ENCODE results near the gene METTL8. TPM values are rescaled to one million over a fixed set of nuclear protein-coding genes. Genes with fewer than 3 reads are reported as not detected.

The METTL8 gene, protein sequence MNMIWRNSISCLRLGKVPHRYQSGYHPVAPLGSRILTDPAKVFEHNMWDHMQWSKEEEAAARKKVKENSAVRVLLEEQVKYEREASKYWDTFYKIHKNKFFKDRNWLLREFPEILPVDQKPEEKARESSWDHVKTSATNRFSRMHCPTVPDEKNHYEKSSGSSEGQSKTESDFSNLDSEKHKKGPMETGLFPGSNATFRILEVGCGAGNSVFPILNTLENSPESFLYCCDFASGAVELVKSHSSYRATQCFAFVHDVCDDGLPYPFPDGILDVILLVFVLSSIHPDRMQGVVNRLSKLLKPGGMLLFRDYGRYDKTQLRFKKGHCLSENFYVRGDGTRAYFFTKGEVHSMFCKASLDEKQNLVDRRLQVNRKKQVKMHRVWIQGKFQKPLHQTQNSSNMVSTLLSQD
- total RNA-seq (2014; rRNA removed; shearing (Covaris generic)), result 34.3 and 36.1 TPM in 2 replicates
- polyA plus RNA-seq (2015; cell fraction: cytosol; rRNA removed), result 32.3 and 37.7 TPM in 2 replicates
- polyA plus RNA-seq (2015; cell fraction: nucleus; rRNA removed), result 18.4 and 22.3 TPM in 2 replicates

DNA sequence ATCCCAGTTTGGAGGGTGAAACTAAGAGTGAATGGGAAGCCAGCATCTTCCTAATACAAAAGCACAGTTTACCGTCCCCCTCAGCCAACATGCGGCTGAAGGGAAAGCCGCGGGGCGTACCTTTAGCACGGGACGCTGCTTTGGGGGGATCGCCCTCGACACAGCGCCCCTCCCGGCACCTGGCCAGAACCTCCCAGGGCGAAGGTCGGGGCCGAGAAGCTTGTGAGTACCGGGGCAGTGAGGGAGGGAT, at the start of gene METTL8:
Gene METTL8 (minus strand): TSS at position 228 of the 250 bp plus-strand sequence. CDS start 41,805 bp downstream, outside the sequence.
- no peak for DNase-seq (ENCODE audit: low read depth)

DNA sequence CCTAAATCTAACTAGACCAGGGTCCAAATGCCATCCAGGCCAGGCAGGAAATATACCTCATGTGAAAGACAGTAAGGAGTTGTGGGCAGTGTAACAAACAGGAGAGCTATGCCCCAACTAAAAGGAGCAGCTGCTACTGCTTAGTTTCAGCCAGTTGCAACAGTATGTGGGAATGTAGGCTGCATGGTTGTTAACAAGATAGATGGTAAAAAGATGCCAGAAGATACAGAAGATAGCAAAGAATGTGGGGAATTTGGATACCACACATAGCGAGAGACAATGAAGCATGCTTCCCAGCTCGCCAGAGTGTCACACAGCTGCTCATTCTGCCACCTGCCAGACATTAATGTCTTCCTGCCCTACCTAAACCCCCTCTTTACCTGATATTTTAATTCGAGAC, 49.1 kb upstream of the METTL8 start:
- no peak for DNase-seq (ENCODE audit: low read depth)

DNA sequence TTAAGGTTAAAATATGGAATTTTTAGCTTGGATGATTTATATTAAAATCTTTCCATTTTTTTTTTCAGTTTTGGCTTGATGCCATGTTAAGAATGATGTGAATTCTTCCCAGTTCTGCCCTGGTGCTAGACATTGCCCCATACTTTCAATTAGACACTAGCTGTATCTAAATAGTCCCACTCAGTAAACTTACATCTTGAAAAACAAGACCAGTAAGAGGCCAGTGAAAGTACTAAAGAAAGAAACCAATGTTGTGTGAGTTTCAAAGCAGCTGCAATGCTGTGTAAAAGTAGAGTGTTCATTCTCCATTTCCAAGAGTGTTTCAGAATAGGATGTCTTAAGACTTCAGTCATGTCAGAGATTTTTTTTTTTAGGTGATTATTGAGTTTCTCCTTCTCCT, 48.5 kb upstream of the METTL8 start:
- no peak for DNase-seq (ENCODE audit: low read depth)

DNA sequence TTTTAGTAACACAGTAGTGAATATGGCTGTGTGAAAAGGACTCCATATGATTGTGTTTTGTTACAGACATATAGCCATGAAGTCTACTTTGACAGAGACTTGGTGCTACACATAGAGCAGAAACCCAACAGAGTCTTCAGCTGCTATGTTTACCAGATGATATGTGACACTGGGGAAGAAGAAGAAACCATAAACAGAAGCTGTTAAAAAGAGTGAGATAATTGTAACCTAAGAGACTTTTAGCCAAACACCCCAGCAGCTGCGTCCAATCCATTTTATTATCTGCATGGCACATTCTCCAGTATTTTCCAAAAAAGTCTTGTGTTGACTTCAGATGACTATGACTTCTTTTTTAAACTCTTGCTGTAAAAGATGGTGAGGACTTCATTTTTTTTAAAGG, 47.1 kb upstream of the METTL8 start:
- no peak for DNase-seq (ENCODE audit: low read depth)

DNA sequence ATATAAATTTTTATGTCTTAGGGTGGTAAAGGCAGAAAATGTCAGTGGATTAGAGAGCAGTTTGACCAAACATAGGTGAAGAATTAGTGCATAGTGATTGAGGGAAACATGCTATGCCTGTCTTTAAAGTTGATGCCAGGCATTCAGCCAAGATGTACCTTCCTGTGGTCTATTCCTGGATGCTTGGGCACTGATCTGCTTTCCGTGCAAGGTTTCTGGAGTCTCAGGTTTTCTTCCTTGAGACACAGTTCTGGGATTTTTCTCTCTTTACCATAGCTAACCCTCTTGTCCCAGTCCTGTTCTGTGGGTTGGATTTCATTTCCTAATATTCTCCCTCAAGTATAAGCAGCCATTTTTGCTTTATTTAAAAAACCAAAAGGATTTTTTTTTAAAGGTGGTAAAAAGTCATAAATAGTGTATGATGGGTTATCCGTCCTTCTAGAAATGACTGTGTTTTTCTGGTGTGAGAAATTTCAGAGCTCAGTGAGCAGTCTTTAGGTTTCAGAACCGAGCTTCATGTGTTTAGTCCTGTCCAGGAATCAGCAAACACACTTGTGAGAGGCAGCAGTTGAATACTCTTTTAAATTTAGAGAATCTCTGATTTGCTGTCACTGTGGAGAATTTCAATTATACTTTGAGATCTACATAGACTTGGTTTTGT, 45.5 kb upstream of the METTL8 start:
- DNase-seq (ENCODE audit: low read depth), result peak; percentile 63

DNA sequence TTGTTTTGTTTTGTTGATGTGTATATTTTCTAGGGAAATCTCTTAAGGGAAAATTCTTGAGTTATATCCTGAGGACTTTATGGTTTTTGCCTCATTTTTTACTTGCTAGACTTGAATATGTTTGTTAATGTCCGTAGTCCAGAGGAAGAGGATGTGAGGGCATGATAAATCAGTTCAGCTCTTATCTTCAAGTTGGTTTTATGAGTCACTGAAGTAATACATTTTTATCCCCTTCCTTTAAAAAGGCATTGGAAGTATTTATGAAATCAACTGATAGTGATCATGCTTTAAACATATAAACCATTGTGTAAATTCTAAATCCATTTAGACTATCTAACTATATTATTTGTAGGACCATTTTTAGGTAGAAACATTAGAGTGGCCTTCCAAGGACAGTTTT, 44.6 kb upstream of the METTL8 start:
- DNase-seq (ENCODE audit: low read depth), result peak; percentile 49

DNA sequence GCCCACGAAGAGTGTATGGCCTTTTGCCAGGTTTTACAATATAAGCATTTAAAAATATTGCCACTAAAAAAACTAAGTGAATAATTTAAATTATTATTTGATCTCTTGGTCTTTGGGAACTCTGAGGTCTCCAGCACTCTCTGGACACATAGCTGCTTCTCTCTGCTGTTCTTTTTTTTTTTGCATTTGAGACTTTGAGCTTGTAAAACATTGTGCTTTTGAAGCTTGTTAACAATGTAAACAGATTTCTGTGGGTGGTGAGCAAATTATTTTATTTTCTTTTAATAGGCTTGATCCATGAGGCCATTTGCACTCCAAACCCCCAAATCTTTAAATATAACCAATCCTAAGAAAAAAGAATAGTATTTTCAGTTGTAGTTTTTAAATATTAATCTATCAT, 42.2 kb upstream of the METTL8 start:
- no peak for DNase-seq (ENCODE audit: low read depth)

DNA sequence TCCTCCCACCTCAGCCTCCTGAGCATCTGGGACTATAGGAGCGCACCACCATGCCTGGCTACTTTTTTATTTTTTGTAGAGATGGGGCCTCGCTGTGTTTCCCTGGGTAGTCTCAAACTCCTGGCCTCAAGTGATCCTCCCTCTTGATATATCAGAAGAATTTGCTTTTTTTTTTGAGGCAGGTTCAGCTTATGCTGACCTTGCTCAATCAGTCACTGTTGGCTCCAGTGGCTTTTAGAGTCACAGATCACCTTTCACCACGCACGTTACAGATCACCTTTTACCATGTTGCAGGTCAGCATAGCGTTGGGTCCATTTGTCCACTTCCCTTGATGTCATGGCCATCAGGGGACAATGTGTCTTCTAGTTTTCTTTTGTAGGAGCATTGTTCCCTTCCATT, 36.3 kb upstream of the METTL8 start:
- DNase-seq (ENCODE audit: low read depth), result no peak

DNA sequence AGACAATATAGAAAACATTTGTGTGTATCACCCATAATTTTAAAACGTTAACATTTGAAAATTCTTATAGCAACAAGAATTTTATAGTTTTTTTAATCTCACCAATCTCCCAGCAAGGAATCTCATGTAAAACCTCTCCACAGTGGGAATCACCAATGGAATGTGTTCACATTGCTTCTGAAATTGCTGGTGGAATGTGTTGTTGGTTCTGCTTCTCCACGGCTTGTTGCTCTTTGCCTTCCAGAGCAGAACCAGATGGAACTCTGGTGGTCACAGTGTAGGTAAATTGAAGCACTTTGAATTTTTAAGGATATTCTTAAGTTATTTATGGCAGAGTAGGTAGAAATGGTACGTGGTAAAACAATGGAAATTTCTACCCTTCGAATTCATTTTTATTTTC, 35.4 kb upstream of the METTL8 start:
- no peak for DNase-seq (ENCODE audit: low read depth)

DNA sequence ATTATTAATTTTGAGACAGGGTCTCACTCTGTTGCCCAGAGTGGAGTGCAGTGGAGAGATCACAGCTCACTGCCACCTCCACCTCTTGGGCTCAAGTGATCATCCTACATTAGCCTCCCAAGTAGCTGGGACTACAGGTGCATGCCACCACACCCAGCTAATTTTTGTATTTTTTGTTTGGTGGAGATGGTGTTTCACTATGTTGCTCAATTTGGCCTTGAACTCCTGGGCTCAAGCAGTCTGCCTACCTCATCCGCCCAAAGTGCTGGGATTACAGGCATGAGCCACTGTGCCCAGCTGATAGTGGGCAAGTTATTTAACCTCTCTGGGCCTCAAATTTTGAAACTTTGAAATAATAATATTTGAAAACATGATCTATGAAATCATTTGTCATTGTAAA, 26.7 kb upstream of the METTL8 start:
- no peak for DNase-seq (ENCODE audit: low read depth)

DNA sequence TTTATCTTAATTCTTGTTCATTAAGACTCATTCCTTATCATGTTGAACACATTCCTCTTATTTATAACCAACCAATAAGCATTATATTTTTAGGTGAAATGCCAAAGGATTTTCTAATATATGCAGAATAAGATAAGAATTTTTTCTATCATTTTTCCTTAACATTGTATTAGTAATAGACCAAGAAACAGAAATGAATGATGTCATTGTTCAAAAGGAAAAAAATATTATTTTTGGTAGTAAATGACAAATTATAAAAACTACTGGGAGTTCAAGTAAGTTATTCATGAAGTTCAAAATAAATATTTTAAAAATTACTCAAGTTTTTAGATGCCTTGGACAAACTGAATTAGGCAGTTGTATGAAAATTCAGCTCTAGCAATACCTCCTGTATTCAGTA, 25.7 kb upstream of the METTL8 start:
- no peak for DNase-seq (ENCODE audit: low read depth)

DNA sequence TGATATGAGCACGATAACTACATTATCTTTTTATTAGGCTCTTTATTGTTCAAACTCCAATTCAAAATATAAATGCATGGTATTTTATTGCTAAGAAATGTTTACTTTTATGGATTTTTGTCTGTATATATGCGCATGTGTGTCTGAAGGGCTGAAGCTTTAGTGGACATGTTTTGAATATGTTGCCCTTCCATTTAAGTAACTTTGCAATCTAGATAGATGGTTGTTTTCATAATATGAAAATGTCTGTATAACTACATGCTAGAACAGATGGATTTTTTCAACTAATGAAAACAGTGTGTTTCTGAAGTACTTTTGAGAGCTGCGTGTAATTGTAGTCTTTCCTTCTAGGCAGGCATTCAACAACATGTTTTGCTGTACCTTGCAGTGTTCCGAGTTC, 19.0 kb upstream of the METTL8 start:
- no peak for DNase-seq (ENCODE audit: low read depth)

DNA sequence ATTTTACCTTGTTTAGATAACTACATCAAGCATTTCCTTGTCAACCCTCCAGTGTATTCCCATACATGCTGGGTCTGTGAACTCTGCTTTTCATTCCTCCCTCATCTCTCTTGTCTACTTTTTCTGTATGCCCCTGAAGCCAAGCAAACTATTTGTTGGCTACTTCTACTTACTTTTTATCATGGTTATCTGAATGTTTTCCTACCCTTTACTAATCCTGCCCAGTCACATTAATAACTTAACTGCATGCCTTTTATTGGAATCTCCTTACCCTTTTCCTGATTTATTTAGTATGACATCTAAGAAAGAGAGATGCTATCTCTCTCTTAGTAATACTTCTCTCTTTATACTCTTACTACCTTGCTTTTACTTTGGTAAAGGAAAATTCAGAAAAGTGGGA, 17.3 kb upstream of the METTL8 start:
- DNase-seq (ENCODE audit: low read depth), result no peak

DNA sequence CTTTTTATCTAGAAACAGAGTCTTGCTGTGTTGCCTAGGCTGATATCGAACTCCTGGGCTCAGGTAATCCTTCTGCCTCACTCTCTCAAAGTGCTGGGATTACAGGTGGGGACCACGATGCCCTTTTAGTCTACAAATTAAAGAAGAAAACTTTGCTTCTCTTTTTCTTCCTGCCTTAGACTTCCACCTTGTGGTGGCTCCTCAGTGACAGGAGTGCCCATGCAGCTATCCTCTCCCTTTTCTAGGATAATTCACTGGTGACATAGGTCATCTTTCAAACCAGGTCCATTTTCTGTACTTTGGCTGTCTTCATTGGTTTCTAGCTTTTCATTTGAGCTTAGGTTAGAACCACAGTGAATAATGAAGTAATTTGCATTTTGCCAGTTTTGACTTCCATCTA, 13.9 kb upstream of the METTL8 start:
- no peak for DNase-seq (ENCODE audit: low read depth)

DNA sequence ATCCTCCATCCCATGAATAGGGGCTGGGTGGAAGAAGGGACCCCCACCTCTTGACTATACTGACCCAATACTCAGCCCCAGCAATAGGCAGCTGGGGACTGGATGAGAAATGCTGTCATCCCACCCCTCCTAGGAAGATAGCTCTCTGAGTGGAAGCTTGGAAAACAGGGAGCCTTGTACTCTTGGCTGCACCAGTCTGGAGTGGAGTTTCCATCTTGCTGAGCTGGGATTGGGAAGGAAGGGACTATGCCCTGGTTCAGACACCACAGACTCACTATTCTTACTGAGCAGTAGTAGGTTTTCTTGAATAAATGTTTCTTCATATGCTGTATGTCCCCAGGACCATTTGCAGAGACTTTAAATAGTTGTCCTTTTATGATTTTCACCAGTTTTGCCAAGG, 7.7 kb upstream of the METTL8 start:
- no peak for DNase-seq (ENCODE audit: low read depth)

DNA sequence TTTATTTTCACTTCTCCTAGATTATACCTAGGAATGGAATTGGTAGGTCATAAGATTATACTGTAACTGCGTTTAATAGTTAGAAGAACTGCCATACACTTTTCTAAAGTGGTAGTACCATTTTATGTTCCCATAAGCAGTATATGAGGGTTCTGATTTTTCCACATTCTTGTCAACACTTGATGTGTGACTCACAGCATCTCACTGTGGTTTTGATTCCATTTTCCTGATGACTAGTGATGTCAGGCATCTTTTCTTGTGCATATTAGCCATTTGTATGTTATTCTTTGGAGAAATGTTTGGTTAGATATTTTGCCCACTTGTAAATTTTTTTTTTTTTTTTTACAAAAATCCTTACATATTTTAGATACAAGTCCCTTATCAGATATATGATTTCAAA, 2.5 kb upstream of the METTL8 start:
- DNase-seq (ENCODE audit: low read depth), result peak; percentile 87

DNA sequence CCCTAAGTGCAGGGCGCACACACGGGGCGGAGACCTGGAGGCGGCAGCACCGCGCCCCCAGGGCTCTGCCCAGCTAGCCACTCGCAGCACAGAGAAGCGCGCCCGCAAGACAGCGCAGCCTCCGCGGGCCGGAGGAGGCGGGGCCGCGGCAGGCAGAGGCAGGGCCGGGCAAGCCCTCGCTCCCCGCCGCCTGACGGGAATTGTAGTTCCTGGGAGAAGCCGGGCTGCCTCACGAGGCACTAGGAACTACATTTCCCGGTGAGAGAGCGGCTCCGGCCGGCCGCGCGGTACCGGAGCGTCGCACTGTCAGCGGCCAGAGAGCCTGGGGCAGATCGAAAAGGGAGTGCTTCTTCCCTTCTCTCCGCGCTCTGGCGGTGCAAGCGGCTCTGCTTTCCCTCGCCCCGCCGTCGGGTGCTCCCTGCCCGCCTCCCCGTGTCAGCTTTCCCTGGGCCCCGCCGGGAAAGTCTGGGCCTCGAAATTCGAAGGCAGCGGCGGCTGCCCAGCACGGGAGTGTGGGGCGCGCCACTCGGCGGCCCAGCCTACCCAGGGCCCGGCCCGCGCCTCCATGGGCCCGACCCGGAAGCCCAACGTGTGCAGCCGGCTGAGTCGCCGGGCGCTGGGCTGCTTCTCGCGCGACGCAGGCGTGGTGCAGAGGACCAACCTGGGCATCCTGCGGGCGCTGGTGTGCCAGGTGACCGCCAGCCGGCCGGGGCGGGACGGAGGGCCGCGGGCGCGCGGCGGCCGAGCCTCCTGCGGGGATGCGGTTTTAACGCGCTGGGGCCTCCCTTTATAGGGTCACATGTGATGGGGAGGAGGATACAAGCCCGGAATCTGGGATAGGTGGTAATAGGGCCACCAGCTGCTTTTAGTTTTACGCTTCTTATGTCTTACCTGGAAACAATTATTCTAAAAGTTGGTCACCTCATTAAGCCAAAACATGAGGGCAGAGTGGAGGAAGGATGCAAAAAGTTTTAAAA, 511 bp upstream of the METTL8 start, which contains the start of gene DCAF17:
Gene DCAF17 (plus strand): TSS at position 214 of the 977 bp plus-strand sequence. CDS start 352 bp downstream, at position 566.
- DNase-seq (ENCODE audit: low read depth), result peak; percentile 99

DNA sequence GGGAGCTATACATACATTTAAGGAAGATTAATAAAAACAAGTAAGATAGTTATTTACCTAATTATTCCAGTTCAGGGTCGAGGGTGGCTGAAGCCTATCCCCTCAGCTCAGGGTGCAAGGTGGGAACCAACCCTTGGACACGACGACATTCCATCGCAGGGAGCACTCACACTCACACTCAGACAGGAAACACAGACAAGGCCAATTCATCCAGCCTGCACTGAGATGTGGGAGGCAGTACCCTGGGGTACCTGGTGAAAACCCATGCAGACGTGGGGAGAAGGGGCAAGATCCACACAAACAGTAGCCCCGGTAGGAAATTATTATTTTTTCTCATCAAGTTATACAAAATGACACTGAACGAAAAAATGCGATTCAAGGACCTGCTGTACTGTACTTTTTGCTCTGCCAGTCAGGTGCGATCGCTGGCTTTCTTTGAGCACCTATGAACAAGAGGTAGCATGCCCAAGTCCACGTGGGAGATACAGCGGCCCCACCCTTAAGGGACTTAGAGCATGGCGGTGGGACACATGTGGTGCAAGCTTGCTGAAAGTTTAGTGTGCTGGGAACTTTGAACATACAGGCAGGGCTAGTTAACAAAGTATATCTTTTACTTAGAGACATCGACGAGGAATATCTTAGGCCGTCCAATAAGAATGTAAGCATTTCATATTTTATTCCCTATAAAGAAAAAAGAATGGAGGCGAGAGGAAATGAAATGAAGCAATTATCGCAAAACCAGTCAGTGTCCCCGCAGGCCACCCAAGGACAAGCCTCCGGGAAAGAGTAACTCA, 624 bp downstream of the METTL8 start:
- peak; percentile 36 for DNase-seq (ENCODE audit: low read depth)

DNA sequence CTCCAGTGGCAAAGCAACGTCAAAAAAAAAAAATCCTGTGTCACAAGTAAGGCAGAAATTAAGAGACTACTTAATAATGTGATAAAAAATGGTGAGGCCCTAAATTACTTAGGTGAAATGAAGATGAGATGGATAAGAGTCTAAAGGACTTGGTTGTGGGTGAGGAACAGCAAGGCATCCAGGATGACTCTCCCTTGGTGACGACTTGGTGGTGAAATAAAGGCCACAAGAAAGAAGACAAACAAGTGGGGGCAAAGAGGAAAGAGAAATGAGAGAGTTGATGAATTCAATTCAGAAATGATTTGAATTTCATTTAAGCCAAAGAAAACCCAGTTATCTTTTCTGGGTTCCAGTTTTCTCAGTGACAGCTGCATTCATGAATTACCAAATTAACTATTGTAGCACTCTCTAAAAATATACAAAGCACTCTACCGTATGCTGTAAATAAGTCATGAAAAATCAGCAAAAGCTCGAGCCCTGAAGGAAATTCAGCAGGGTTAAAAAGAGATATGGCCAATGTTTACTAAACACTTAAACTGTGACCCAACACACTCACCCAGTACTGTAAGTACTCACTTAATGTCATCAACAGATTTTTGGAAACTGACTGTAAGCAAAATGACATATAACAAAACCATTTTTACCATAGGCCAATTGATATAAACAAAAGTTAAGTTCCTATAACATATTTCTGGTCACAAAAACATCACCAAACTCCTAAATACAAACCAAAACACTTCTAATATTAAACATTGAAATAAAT, 1.4 kb downstream of the METTL8 start:
- DNase-seq (ENCODE audit: low read depth), result no peak

DNA sequence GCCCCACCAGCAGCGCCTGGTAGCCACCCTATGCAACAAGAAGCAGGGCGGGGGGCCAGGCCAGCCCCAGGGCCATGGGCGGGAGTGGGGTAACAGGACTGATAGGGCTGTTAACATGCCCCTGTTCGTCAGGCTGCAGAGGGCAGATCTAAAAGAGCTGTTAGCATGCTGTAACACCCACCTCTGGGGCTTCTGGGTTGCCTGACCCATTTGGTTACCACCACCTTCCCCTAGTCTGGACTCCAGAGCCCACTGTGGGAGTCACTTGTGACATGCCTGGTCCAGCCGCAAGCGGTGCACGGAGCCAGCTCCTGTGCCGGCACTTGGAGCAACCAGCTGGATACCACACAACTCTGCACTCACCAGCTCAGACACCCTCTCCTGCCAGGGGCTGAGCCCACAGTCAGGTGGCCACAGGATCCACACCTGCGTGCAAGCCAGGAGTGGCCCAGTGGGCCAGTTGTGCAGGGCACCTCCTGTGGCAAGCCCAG, 2.1 kb downstream of the METTL8 start:
- no peak for DNase-seq (ENCODE audit: low read depth)
